ENCODE measurements around the gene GALNS.

Gene GALNS

GRCh38 chr16:88856828-88857727 lies at the start of gene GALNS, which contains the start of gene TRAPPC2L:
TSS of gene GALNS (minus strand) at chr16:88856947. CDS start at chr16:88856877, 70 bp downstream.
TSS of gene TRAPPC2L (plus strand) at chr16:88857127. CDS start at chr16:88857151, 24 bp downstream.
- peak; percentile 97 for DNase-seq (ENCODE audit: low spot score)
- Histone ChIP-seq H3K4me3 (peak within 1 kb of the TSS; percentile 95), H3K27ac (peak within 1 kb of the TSS; percentile 78 to 90)
- no peak for TF ChIP-seq CTCF (IDR thresholded peaks at IDR 0.05)

DNA sequence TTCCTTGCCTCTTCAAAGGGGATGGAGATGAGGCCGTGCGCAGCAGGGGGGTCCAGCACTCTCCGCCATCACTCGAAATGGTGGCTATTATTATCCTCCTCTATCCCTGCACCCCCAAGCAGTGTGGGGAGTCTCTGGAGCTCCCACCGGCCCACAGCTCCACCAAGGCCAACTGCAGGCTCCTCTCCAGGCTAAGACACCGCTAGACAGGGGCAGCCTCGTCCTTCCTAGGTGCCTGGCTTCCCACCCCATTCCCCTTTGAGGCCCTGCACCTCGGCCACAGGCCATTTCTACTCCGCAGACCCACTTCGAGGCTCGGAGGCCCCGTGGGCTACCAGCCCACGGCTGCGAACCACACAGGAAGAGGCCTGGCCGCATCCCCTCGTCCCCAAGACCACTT lies 49.3 kb upstream of the GALNS start:
- DNase-seq (ENCODE audit: low spot score) = no peak
- no peak for TF ChIP-seq CTCF (IDR thresholded peaks at IDR 0.05)
- Histone ChIP-seq H3K27ac (no peak overlapping the region), H3K4me3 (no peak overlapping the region)

DNA sequence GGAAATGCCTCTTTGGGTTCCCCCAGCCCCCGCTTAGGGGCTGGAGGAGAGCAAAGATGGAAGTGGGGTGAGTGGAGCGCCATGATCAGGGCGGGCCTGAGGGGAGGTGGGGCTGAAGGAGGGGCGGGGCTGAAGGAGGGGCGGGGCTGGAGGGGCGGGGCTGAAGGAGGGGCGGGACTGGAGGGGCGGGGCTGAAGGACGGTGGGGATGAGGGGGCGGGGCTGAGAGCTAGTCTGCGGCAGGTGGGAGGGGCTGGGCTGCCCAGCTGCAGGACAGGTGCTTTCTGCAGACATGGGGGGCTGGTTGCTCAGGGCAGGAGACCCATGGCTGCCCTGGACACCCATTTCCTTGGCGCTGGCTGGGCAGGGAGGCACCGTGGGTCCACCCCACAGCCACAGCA lies 48.8 kb upstream of the GALNS start:
- no peak for DNase-seq (ENCODE audit: low spot score)
- no peak overlapping the region for H3K4me3 ChIP-seq
- H3K27ac ChIP-seq = no peak overlapping the region
- no peak for TF ChIP-seq CTCF (IDR thresholded peaks at IDR 0.05)

GRCh38 chr16:88904676-88905365 lies 48.1 kb upstream of the GALNS start:
- H3K27ac ChIP-seq = no peak overlapping the region
- no peak overlapping the region for H3K4me3 ChIP-seq
- TF ChIP-seq CTCF (IDR thresholded peaks at IDR 0.05) = no peak
- DNase-seq (ENCODE audit: low spot score) = no peak

GRCh38 chr16:88903267-88903666 lies 46.5 kb upstream of the GALNS start:
- DNase-seq (ENCODE audit: low spot score) = no peak
- TF ChIP-seq CTCF (IDR thresholded peaks at IDR 0.05) = no peak
- Histone ChIP-seq H3K4me3 (no peak overlapping the region), H3K27ac (no peak overlapping the region)

GRCh38 chr16:88902744-88903143 lies 46.0 kb upstream of the GALNS start:
- no peak for TF ChIP-seq CTCF (IDR thresholded peaks at IDR 0.05)
- Histone ChIP-seq H3K27ac (no peak overlapping the region), H3K4me3 (no peak overlapping the region)

More at GRCh38 chr16:88902744-88903143, 46.0 kb upstream of the GALNS start:
- no peak for DNase-seq (ENCODE audit: low spot score)
